ENCODE measurements around the gene CHPF2.

CHPF2 gene

DNA sequence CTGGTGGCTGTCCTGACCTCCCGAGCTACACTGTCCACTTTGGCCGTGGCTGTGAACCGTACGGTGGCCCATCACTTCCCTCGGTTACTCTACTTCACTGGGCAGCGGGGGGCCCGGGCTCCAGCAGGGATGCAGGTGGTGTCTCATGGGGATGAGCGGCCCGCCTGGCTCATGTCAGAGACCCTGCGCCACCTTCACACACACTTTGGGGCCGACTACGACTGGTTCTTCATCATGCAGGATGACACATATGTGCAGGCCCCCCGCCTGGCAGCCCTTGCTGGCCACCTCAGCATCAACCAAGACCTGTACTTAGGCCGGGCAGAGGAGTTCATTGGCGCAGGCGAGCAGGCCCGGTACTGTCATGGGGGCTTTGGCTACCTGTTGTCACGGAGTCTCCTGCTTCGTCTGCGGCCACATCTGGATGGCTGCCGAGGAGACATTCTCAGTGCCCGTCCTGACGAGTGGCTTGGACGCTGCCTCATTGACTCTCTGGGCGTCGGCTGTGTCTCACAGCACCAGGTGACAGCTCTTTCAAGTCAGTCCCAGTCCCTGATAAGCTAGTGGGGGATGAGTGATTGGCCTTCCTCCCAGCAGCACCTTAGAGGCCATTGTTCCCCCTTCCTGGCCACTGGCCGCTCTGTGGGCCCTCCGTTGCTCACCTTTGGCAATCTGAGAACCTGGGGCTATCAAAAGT, 3.0 kb downstream of the CHPF2 start:
- no peak for DNase-seq

DNA sequence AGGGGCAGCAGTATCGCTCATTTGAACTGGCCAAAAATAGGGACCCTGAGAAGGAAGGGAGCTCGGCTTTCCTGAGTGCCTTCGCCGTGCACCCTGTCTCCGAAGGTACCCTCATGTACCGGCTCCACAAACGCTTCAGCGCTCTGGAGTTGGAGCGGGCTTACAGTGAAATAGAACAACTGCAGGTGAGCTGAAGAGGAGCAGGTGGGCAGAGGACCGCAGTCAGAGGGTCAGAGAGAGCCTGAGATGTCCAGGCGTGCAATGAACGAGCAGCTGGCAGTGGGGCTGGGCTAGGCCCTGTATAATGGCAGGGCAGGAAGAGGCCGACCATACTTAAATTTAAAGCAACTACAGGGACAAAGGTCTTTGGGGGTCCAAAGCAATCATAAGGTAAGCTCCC, 4.1 kb downstream of the CHPF2 start:
- no peak for DNase-seq

GRCh38 chr7:151237244-151238189, 5.2 kb downstream of the CHPF2 start:
- no peak for DNase-seq

GRCh38 chr7:151238190-151238810, 6.0 kb downstream of the CHPF2 start:
- no peak for DNase-seq

- DNase-seq = no peak
Observed at GRCh38 chr7:151238924-151239836, 6.9 kb downstream of the CHPF2 start.

GRCh38 chr7:151239837-151240459, 7.7 kb downstream of the CHPF2 start:
- no peak for DNase-seq

DNA sequence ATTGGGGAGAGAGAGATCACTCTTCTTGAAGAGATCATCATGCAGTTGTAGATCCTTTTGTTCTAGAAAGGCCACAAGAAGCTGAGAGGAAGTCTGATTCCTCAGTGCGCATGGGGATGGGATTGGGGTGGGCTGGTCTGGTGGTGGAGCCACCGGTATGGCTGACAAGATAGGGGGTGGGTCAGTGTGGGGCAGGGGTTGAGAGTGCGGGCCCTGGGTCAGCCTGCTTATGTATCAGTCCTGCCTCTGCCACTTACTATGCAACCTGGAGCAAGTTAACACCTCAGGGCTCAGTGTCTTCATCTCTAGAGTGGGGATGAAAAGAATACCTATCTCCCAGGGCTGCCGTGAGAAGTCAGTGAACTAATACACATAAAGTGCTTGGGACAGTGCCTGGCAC, 8.3 kb downstream of the CHPF2 start:
- DNase-seq = no peak

DNA sequence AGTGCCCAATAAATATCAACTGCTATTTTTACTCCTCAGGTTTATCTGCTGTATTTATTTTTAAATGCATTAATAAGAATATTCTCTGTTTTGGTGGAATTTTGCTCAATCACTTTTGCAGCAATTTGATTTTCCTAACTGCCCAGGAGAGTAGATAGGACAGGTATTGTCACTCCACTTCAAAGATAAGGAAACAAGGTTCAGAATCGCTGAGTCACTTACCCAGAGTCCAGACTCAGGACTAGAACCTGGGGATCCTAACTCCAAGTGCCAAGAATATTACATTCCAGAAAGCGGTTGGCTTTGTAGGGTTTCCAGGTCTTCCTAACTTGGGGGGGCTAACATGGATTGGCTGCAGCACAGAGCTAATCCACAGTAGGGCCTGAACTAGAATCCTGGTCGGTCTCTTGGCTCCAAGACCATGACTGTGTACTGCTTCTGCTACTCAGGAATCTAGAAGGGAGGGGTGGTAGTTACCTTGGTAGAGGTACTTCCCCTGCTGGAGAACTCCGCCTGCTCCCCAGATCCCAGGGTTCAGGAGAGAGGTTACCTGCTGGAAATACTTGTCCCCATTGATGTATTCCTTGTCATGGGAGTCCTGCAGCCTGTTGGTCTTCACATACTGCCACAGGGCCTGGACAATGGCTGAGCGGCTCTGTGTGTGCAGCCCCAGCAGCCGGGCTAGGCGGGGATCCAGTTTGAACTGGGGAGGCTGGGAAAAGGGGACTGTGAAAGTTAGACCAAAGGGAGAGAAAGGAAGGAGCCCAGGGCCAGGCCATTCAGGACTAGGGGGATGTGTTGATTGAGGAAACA, 8.9 kb downstream of the CHPF2 start:
- no peak for DNase-seq

DNA sequence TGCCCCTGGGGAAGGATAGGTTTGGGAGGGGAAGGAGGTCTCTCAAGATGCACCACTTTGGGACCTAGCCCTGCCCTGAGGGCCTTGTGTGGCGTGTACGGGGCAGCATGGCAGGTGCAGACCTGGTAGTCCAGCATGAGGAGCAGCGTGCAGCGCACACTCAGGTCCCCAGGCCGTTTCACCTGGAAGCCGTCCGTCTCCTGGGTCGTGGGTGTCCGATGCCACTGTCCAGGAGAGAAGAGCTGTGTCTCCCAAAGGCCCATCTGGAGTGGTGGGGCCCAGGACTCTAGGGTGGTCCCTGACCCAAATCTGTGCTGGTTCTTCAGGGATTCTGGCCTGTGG, 9.4 kb downstream of the CHPF2 start:
- no peak for DNase-seq

GRCh38 chr7:151242159-151243044, 10.1 kb downstream of the CHPF2 start:
- no peak for DNase-seq

DNA sequence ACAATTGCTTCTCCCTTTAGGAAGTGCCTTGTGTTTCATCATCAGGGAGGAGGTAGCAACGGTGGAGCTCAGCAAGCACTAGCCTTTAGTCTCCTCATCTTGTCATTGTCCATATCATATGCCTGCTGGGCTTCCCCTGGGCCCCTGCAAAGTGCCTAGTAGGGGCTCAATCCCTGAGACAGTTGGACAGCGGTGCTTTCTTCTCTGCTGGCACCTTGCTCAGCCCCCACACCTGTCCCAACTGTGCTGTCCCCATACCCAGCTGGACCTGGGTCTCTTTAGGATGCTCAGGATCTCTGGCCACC, 10.7 kb downstream of the CHPF2 start:
- DNase-seq = no peak

- DNase-seq = peak; percentile 39
Observed at GRCh38 chr7:151243408-151244195, 11.3 kb downstream of the CHPF2 start.

DNA sequence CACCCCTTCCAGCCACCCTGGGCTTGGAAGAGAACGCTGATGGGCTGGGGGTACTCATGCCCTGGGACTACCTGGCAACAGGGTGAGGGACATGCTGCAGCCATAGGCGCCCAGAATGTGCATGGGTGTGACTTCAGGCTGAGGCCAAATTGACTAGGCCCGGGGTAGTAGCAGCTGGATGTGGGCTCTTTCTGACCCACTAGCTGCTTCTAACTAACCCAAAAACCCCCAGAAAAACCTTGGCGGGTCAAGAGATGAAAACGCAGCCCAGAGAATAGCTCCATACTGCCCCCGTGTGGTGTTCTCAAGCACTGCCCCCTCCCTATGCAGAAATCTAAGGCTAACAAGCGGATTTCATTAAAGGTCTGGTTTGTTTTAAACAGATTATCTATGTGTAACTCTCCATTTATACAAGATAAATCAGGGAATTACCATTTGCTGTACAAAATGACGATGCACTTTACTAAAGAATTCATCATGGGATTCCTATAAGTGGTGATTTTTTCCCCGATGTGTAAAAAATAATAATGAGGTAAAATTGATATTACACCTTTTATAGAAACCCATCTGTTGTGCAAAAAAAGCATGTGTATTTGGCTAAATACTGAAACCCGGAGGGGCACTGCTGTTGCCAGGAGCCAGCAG, 12.0 kb downstream of the CHPF2 start:
- peak; percentile 77 for DNase-seq

- peak; percentile 33 for DNase-seq
Observed at GRCh38 chr7:151244841-151245346, 12.6 kb downstream of the CHPF2 start.

DNA sequence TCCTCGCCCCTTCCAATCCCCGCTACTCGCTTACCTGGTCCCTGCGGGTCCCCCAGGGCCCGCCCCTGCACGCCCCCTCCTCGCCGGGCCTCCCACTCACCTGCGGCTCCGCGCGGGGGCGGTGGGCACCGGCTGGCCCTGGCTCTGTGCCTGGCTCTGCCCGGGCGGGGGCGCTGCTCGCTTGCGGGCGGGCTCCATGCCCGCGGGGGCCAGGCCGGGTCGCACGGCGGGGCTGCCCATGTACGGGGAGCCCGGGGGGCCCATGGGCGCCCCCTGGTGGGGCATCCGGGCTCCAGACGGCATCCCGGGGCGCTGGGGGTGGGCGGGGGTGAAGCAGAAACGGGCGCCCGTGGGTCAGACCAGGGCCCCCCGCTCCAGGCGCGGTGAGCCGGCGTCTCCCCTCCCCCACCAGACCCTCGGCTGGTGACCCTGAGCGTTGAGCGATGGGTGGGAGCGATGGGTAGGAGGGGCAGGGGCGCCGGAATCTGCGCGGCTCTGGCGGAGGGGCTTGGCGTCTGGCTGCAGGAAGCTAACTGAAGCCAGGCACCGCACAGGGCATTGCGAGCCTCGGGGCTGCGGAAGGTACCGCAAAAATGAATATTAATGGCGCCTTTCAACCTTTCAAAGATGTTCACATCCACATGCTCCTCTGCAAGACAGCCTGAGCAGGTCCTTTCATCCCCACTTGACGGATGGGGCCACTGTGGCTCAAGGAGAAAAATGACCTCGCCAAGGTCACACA, 13.2 kb downstream of the CHPF2 start:
- peak; percentile 72 for DNase-seq

DNA sequence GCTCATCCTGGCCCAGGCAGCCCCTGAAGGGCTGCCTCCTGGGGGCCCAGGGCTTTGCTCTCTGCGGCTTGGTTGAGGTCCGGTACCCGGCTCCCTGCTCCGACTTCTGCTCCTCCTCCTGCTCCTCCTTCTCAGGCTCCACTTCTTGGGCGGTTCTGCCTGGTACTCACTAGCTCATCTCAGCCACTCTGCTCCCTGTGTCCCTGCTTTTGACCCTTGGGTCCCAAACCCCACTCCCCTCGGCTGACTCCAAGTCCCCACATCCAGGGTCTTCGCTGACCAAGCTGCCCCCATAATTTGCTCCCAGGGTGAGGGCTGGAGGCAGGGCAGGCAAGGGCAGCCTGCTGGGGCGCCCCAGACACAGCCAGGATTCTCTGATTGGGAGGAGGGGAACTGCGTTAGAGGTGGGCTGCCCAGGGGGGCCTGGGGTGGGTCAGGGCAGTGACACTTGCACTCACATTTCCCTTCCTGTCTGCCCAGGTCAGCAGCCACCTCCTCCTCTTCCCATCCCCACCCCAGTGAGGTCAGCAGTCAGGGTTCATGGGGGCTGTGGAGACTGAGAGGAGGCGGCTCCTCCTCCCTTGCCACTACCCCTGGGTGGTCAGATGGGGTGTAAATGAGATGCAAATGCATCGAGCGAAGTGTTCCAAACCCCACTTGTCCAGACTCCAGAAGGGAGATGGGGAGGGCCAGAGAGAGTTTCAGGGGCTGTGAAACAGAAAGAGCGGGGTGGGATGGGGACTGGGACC, 14.0 kb downstream of the CHPF2 start:
- no peak for DNase-seq

DNA sequence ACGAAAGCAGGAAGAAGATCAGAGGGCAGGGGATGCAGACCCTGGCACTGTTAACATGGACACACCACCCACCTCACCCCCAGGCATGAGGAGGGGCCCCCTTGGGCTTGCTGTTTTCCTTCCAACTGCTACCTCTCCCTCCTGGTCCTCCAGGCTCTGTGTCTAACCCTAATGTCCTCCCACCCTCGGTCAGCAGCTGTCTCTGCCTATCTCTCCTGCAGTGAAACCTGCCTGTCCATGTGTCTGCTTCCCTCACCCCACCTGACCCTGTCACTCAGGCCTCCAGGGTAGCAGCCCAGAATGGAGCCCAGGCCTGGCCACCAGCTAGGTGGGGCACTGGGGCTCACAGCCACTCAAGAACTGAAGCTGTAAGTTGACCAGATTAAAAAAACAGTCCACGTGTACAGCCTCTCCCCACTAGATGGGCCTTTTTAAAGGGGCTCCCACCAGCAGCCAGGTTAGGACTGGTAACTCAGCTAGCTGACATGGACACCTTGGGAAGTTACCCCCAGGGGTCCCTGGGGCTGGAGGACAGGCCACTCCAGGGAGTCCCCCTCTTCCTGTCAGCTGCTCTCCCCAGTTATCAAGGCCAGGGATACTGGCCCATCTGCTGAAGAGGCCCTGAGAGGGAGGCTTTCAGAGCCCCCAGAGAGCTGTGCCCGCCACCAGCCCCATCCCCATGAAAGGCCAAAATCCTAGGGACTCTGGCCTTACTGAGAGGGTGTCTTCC, 14.7 kb downstream of the CHPF2 start:
- DNase-seq = no peak

Data from activated CD4-positive, alpha-beta T cell treated with anti-CD3 and anti-CD28 coated beads for 48 hours (primary cell).